Brain microvascular endothelial cell (primary cell): ENCODE data around the gene MAMDC2.

Experiments
- DNase-seq: peaks from one replicate; pipeline ENCODE4 v3.0.0-alpha.2; 2020
- H3K27ac ChIP-seq: fragments of 250-450 bp; sonication (Bioruptor Pico); 2 replicates; pipeline ENCODE4 v1.5.1; 2020; ENCODE audit warnings: mild to moderate bottlenecking, moderate library complexity
- H3K27me3 ChIP-seq: fragments of 250-450 bp; sonication (Bioruptor Pico); replicated peaks from 2 replicates; pipeline ENCODE4 v1.5.1; 2020; ENCODE audit warnings: mild to moderate bottlenecking
- H3K36me3 ChIP-seq: fragments of 250-450 bp; sonication (Bioruptor Pico); replicated peaks from 2 replicates; pipeline ENCODE4 v1.5.1; 2020; ENCODE audit warnings: mild to moderate bottlenecking
- H3K4me3 ChIP-seq: 2 replicates; pipeline ENCODE4 v1.5.1; 2011; ENCODE audit warnings: low read depth, mild to moderate bottlenecking, control low read depth, low read length, moderate library complexity
- CTCF ChIP-seq: IDR thresholded peaks from 2 replicates; pipeline ENCODE4 v1.5.1; 2011; ENCODE audit warnings: low read depth, mild to moderate bottlenecking, moderate library complexity, low read length, control low read depth, inconsistent platforms; ENCODE audit errors: missing control alignments
- in situ Hi-C: cut with HindIII; loops from 2 replicates; pipeline ENCODE4 v1.10.0; 2017; ENCODE audit warnings: low sequenced_read_pairs, low pct_ligation_motif_present

The MAMDC2 gene

GRCh38 chr9:70046274-70047070 lies 2.8 kb downstream of the MAMDC2 start:
- in situ Hi-C loops = no loop called here
- no peaks in the 10 kb centered on the region for H3K27me3 ChIP-seq
- no peak for TF ChIP-seq CTCF
- H3K27ac ChIP-seq = no peak overlapping the region
- DNase-seq = no peak
- H3K36me3 ChIP-seq = no peaks in the 10 kb centered on the region
- H3K4me3 ChIP-seq = no peak overlapping the region

GRCh38 chr9:70049236-70049635 lies 5.6 kb downstream of the MAMDC2 start:
- Histone ChIP-seq H3K36me3 (no peaks in the 10 kb centered on the region), H3K4me3 (no peak overlapping the region), H3K27ac (no peak overlapping the region), H3K27me3 (no peaks in the 10 kb centered on the region)
- in situ Hi-C loops = no loop called here
- peak; percentile 72 for DNase-seq
- no peak for TF ChIP-seq CTCF

- DNase-seq = no peak
- H3K4me3 ChIP-seq = no peak overlapping the region
- in situ Hi-C loops = no loop called here
- no peaks in the 10 kb centered on the region for H3K36me3 ChIP-seq
- no peak overlapping the region for H3K27ac ChIP-seq
- no peak for TF ChIP-seq CTCF
- no peaks in the 10 kb centered on the region for H3K27me3 ChIP-seq
Observed at GRCh38 chr9:70049672-70050271, 6.1 kb downstream of the MAMDC2 start.

GRCh38 chr9:70052768-70053167 lies 9.1 kb downstream of the MAMDC2 start:
- no peak for DNase-seq
- in situ Hi-C loops = no loop called here
- Histone ChIP-seq H3K36me3 (no peaks in the 10 kb centered on the region), H3K4me3 (no peak overlapping the region), H3K27ac (no peak overlapping the region), H3K27me3 (no peaks in the 10 kb centered on the region)
- TF ChIP-seq CTCF = no peak

- no peak overlapping the region for H3K4me3 ChIP-seq
- TF ChIP-seq CTCF = no peak
- no peak overlapping the region for H3K27ac ChIP-seq
- DNase-seq = no peak
- H3K27me3 ChIP-seq = no peaks in the 10 kb centered on the region
- in situ Hi-C loops = no loop called here
- no peaks in the 10 kb centered on the region for H3K36me3 ChIP-seq
Observed at GRCh38 chr9:70053864-70054263, 10.2 kb downstream of the MAMDC2 start.
